OCI-LY1 (cell line): Measurements from ENCODE around the gene SLN.
A peak's percentile ranks its signal among the peaks of the same experiment; 100 is the strongest.

Experiments
- H2AFZ ChIP-seq: fragments of 200-600 bp; sonication (generic), shearing (Covaris generic); 2 replicates; pipeline ENCODE4 v1.6.0; 2014; ENCODE audit warnings: antibody characterized with exemption, mild to moderate bottlenecking, low read length
- H3F3A ChIP-seq: fragments of 200-600 bp; sonication (generic), shearing (Covaris generic); 2 replicates; pipeline ENCODE4 v1.6.0; 2014; ENCODE audit warnings: mild to moderate bottlenecking, antibody characterized with exemption, low read length, moderate library complexity; ENCODE audit not compliant: insufficient read depth
- H3K27ac ChIP-seq: fragments of 200-600 bp; sonication (generic); 2 replicates; pipeline ENCODE4 v1.5.1; 2014; ENCODE audit warnings: low read length, mixed run types, mild to moderate bottlenecking, low read depth; ENCODE audit not compliant: poor library complexity, severe bottlenecking
- H3K27me3 ChIP-seq: fragments of 200-600 bp; sonication (generic); 2 replicates; pipeline ENCODE4 v1.6.0; 2014; ENCODE audit warnings: antibody characterized with exemption, mild to moderate bottlenecking, low read length, moderate library complexity; ENCODE audit not compliant: insufficient read depth
- H3K36me3 ChIP-seq: fragments of 200-600 bp; sonication (generic); 2 replicates; pipeline ENCODE4 v1.6.1; 2014; ENCODE audit warnings: mild to moderate bottlenecking, antibody characterized with exemption, low read length, moderate library complexity, mixed read lengths; ENCODE audit not compliant: insufficient read depth
- H3K4me1 ChIP-seq: fragments of 200-600 bp; sonication (generic); 2 replicates; pipeline ENCODE4 v1.5.1; 2014; ENCODE audit warnings: mild to moderate bottlenecking, low read length, moderate library complexity; ENCODE audit not compliant: insufficient read depth, severe bottlenecking
- H3K4me2 ChIP-seq: fragments of 200-600 bp; sonication (generic), shearing (Covaris generic); 2 replicates; pipeline ENCODE4 v1.6.1; 2014; ENCODE audit warnings: low read length
- H3K4me3 ChIP-seq: fragments of 200-600 bp; sonication (generic); 2 replicates; pipeline ENCODE4 v1.5.1; 2014; ENCODE audit warnings: low read length, low read depth, mild to moderate bottlenecking, mixed read lengths; ENCODE audit not compliant: poor library complexity, severe bottlenecking
- H3K79me2 ChIP-seq: fragments of 200-600 bp; shearing (Covaris generic); 2 replicates; pipeline ENCODE4 v1.6.1; 2016; ENCODE audit warnings: mixed run types, low read length, mixed read lengths; ENCODE audit not compliant: insufficient read depth
- H3K9ac ChIP-seq: fragments of 200-600 bp; sonication (generic), shearing (Covaris generic); 2 replicates; pipeline ENCODE4 v1.6.1; 2014; ENCODE audit warnings: mild to moderate bottlenecking, low read length, mixed read lengths
- H3K9me2 ChIP-seq: fragments of 200-600 bp; sonication (generic), shearing (Covaris generic); 2 replicates; pipeline ENCODE4 v1.6.1; 2014; ENCODE audit warnings: low read depth, mild to moderate bottlenecking, low read length, mixed read lengths
- H3K9me3 ChIP-seq: fragments of 200-600 bp; shearing (Covaris generic); 2 replicates; pipeline ENCODE4 v1.6.1; 2014; ENCODE audit warnings: low read length, mixed read lengths
- H4K20me1 ChIP-seq: fragments of 200-600 bp; sonication (generic), shearing (Covaris generic); 2 replicates; pipeline ENCODE4 v1.6.0; 2016; ENCODE audit warnings: mild to moderate bottlenecking, low read length; ENCODE audit not compliant: insufficient read depth
- CTCF ChIP-seq: fragments of 200-600 bp; sonication (generic), shearing (Covaris generic); IDR thresholded peaks from 2 replicates; pipeline ENCODE4 v1.5.1; 2017; ENCODE audit warnings: mild to moderate bottlenecking, antibody characterized with exemption, low read length, moderate library complexity, mixed read lengths
- EZH2 ChIP-seq: fragments of 200-600 bp; sonication (generic), shearing (Covaris generic); IDR thresholded peaks from 2 replicates; pipeline ENCODE4 v1.8.0; 2017; ENCODE audit warnings: borderline replicate concordance, mixed run types, mild to moderate bottlenecking, antibody characterized with exemption, low read length, moderate library complexity, mixed read lengths

The SLN gene

GRCh38 chr11:107691000-107691750 is 20.7 kb downstream of the SLN start:
- Histone ChIP-seq H3K9ac (no peak overlapping the region), H3K27ac (no peak overlapping the region), H2AFZ (no peak overlapping the region), H3K4me1 (peaks cover 15% of the 10 kb centered on the region), H3K4me2 (no peak overlapping the region), H3K9me3 (no peaks in the 10 kb centered on the region), H3K36me3 (no peaks in the 10 kb centered on the region), H3K9me2 (no peaks in the 10 kb centered on the region), H3F3A (no peaks in the 10 kb centered on the region), H3K27me3 (no peaks in the 10 kb centered on the region), H3K79me2 (no peaks in the 10 kb centered on the region), H4K20me1 (no peaks in the 10 kb centered on the region), H3K4me3 (no peak overlapping the region)
- TF ChIP-seq CTCF (no peak), EZH2 (no peak)

- Histone ChIP-seq H3K9me2 (no peaks in the 10 kb centered on the region), H3K4me1 (peaks cover 15% of the 10 kb centered on the region), H3K9ac (no peak overlapping the region), H3K4me3 (no peak overlapping the region), H3K9me3 (no peaks in the 10 kb centered on the region), H4K20me1 (no peaks in the 10 kb centered on the region), H3K79me2 (no peaks in the 10 kb centered on the region), H3K27ac (peak overlapping the region; percentile 16), H3K27me3 (no peaks in the 10 kb centered on the region), H3F3A (no peaks in the 10 kb centered on the region), H2AFZ (no peak overlapping the region), H3K36me3 (no peaks in the 10 kb centered on the region), H3K4me2 (no peak overlapping the region)
- TF ChIP-seq CTCF (peak; percentile 71), EZH2 (no peak)
Observed at GRCh38 chr11:107689317-107690202, 22.3 kb downstream of the SLN start.

- Histone ChIP-seq H3K4me2 (no peak overlapping the region), H3K9ac (no peak overlapping the region), H3K4me1 (peaks cover 15% of the 10 kb centered on the region), H3K36me3 (no peaks in the 10 kb centered on the region), H3F3A (no peaks in the 10 kb centered on the region), H3K4me3 (no peak overlapping the region), H4K20me1 (no peaks in the 10 kb centered on the region), H3K27me3 (no peaks in the 10 kb centered on the region), H3K79me2 (no peaks in the 10 kb centered on the region), H3K9me2 (no peaks in the 10 kb centered on the region), H2AFZ (peak overlapping the region; percentile 4; the same call in 1 of the 2 replicates), H3K27ac (no peak overlapping the region), H3K9me3 (no peaks in the 10 kb centered on the region)
- TF ChIP-seq CTCF, result no peak
- no peak for TF ChIP-seq EZH2
Observed at GRCh38 chr11:107688322-107688918, 23.4 kb downstream of the SLN start.
